HG03135 (cell line): ENCODE results near the gene POLR2C.

ENCODE experiments used
- ATAC-seq: cut with Tn5 transposase; IDR thresholded peaks from one replicate; pipeline ENCODE4 v1.9.1; 2021; ENCODE audit warnings: mild to moderate bottlenecking, moderate library complexity; ENCODE audit not compliant: unreplicated experiment

The POLR2C gene

DNA sequence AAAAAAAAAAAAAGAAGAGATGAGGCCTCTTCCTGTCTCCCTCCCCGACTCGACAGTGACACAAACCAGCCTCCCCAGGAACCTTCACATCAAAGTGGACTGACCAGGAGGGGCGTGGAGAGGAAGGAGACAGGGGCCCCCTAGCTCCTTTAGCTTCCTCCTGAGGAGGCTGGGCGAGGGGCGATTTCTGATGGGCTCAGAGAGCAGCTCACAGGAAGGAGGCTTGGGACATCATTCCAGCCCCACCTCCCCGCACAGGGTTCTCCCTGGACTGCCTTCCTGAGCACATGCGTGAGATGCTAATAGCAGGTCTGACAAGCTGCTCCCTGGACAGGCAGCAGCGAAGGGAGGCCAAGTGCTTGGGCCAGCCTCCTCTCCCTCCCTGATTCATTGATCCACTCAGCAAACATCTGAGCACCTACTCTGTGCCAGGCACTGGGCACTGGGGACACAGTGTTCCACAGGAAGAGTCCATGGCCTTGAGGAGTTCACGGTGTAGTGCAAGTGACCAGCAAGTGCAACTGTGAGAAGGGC, 38.2 kb downstream of the POLR2C start:
- no peak for ATAC-seq

DNA sequence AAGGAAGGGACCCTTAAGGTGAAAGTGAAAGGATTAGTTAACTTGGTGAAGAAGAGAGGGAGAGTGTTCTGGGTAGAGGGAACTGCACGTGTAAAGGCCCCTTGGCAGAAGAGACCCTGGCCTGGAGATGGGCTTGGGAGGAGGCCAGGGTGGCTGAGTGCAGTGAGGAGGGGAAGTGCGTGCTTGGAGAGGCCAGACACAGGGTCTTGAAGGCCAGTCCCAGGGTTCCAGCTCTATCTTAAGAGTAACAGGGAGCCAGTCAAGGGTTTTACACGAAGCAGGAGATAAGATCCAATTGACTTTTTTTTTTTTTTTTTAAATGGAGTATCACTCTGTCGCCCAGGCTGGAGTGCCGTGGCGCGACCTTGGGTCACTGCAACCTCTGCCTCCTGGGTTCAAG, 39.0 kb downstream of the POLR2C start:
- no peak for ATAC-seq

DNA sequence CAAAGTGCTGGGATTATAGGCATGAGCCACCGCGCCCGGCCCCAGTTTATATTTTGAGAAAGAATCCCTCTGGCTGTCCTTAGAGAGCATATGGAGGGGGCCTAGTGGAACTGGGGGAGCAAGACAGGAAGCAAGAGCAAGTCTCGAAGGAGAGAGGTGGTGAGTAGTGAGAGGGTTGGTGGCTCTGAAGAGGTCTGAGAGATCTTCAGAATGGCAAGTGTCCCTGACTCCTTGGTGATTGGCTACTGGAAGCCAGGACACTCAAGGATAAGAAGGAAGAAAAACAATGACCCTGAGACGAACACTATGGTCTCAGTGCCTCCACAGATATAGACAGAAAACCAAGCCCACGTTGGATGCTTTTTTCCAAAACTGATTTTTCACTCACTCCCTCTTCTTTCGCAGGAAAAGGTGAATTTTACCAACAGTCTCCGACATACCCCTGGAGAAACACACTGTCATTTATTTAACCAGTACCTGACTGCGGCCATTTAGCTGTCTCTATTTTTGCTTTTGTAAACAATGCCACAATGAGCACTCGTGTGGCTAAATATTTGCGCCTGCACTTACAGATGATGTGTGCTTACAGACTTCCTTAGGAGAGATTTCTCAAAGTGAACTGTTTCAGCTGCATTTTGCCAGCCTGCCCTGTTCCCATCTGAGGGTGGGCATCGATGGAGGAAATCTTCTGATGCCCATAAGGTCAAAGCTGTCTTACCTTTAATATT, 39.7 kb downstream of the POLR2C start:
- ATAC-seq = no peak

DNA sequence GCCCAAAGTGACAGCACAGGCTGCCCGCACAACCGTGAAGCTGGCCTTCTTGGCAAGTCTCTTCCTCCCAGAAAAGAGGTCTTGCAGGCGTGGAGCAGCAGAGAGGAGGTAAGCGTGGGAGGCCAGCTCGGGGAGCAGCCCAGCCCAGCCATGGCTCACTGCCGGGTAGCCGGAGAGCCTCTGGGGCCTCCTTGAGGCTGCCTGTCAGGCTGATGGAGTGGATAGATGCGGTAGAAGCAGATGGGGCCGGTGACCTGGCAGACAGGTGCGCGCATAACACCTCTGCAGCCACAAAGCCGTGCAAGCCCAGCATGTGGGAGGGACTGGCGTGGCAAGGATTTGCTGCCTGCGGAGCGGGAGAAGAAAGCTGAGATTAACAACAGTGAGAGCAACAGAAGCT, 40.9 kb downstream of the POLR2C start:
- ATAC-seq = no peak

DNA sequence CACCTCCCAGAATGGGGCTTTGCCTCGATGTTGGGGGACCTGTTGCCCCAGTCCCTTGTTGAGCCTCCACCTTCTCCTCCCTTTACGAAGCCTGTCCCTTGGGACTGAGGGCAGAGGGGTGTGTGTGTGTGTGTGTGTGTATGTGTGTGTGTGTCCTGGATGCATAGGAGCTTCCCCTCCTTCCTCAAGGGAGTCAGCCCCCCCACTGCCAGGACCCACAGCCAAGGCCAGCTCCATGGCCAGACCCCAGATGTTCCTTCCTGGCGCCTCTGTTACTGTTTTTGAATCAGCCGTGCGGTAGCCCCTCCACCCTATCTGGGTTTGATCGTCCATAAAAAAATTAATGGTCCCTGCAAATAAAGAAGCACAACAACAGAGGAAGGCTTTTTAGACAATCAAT, 41.5 kb downstream of the POLR2C start:
- no peak for ATAC-seq

DNA sequence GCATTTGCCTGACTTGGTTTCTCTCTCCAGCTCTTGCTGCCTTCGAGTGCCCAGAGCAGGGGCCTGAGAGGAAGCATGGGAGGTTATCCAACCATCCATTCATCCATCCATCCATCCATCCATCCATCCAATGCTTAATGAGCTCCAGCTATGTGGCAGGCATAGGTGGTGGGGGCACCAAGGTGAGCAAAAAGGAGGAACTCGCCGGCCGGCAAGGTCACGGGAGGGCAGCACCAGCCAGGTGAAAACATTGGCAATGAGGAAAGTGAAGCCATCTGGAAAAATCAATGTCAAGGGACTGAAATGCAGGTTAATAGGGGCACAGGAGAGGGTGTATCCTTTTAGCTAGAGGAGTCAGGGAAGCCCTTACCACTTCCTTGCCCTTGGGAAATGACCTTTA, 42.0 kb downstream of the POLR2C start:
- ATAC-seq = no peak

- ATAC-seq = no peak
Measured at GRCh38 chr16:57505169-57505568, 42.7 kb downstream of the POLR2C start.

- ATAC-seq = no peak
Measured at GRCh38 chr16:57507136-57508034, 44.9 kb downstream of the POLR2C start.

DNA sequence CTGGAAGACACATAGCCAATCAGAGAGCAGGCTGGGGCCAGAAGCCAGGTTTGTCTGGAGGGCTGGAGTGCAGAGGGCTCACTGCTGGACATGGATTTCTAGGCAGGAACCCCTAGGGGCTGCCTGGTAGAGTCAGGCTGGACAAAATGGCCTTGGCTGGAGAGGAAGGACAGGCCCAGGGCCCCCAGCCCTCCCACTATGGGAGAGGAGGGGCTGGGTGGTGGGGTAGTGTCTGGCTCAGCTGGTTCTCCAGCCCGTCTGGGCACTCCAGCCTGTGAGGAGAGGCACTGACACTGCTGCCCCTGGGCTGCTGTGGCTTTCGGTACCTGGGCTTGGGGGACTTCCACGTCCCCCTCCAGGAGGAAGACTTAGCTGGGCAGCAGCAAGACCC, 45.6 kb downstream of the POLR2C start:
- no peak for ATAC-seq

DNA sequence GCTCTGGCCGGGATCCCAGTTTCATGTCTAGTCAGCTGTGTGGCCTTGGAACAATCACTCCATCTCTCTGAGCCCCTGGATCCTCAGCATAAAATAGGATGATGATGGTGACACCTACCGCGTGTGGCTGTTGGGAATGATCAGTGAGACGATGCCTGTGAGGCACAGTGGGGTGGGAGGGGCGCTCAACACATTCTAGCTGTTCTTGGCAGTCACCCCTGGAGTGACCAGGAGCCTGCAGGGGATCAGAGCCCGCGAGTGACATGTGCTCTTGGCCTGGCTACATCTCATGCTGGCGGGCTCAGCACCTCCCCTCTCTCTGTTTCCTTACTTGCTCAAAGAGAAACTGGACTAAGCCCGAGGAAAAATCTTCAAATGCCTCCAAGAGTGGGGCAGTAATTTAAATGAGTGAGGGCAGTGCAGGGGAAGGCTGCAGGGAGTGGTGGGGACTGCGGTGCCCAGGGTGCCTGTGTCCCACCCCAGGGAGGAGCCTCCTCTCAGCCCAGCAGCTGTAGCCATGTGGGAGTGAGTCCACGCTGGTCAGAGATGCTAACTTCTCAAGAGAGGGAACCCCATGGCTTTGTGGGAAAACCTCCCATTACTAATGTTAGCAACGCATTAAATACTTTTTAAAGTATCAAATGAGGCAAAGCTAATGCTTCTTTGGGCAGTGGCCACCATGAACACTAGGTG, 46.9 kb downstream of the POLR2C start:
- no peak for ATAC-seq

- ATAC-seq = no peak
Measured at GRCh38 chr16:57510016-57510871, 47.8 kb downstream of the POLR2C start.

GRCh38 chr16:57512296-57513001, 50.0 kb downstream of the POLR2C start:
- no peak for ATAC-seq

- ATAC-seq = no peak
Measured at GRCh38 chr16:57513371-57514102, 51.1 kb downstream of the POLR2C start.

- ATAC-seq = no peak
Measured at GRCh38 chr16:57514371-57514770, 51.9 kb downstream of the POLR2C start.

DNA sequence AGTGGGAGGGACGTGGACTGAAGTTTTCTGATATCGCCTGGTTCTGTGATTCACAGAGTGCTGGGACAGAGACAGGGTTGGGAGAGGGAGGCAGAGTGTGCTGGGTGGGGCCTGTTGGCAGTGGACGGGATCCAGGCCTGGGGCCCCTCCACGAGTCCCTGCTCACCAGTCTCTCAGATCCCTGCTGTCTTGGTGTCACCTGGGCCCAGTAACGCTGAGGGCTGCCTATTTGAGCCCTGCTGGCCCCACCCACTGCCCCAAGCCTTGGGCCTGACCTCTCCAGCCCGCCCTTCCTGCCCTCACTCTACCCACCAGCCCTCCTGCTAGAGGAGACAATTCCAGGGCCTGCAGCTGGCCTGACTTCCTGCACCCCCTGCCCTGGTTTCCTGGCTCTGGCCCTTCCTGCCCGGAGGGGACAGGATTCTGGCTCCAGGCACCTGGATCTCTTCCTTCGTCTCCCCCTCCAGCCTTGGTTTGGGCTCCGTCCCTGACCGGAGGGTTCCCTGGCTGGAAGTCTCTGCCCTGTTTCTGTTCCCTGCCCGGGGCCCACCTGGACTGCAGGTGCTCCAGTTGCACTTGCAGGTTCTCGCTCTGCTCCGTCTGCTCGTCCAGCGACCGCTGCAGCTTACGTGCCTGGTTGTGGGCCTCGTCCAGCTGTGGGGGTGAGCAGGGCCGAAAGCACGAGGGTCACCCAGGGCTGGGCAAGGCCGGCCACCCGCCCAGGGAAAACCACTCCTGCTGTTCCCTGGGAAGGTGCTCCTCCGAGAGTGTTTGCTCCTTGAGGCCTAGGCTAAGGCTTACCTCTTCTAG, 52.5 kb downstream of the POLR2C start:
- ATAC-seq = no peak

DNA sequence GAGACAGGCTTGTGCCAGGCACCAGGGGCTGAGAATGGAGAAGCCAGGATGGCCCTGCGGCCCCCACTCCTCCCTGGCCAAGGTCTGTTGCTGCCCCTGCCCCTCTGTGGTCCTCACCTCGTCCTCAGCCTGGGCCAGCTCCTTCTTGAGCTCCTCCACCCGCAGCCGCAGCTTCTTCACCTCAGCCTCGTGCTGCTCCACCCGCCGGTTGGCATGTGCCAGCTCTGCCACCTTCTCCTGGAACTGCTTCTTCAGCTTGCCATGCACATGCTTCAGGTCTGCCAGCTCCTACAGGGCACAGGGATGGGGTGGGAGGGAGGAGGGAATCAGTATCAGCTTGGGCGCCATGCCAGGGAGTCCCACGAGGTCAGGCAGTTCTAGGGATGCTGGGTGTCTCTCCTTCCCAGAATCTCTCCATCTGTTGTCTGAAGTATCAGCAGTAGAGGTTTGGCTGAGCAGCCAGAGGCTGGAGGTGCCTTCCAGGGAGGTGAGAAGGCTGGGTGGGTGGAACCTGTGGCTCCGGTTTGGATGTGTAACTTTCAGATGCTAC, 53.8 kb downstream of the POLR2C start:
- ATAC-seq = no peak

DNA sequence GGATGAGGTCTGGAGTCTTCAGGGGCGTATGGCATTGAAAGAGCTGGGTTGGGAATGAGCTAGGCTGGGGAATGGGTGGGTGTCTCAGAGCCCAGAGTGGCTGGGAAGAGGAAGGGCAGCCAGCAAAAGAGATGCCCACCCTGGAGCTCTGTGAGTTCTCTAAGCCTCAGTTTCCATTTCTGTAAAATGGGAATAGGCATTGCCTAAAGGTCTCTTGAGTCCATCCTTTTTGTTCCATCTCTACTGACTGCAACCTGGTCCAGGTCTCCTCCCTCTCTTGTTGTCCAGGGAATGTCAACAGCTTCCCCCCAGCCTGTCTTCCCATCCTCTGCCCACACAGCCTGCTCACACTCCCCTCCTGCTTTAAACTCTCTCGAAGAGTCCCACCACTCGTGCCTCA, 54.3 kb downstream of the POLR2C start:
- no peak for ATAC-seq
